Measurements from ENCODE around the gene RBM17. TPM values are rescaled to one million over a fixed set of nuclear protein-coding genes. Genes with fewer than 3 reads are reported as not detected.
"Not testable (repeated sequence)": the region's sequence is repeated elsewhere in the genome, so short reads cannot be mapped to it uniquely, and the experiment has no call there.

The RBM17 gene
- total and polyA plus RNA-seq, 4 donors: 65.5 to 103 (median 80.6) TPM

DNA sequence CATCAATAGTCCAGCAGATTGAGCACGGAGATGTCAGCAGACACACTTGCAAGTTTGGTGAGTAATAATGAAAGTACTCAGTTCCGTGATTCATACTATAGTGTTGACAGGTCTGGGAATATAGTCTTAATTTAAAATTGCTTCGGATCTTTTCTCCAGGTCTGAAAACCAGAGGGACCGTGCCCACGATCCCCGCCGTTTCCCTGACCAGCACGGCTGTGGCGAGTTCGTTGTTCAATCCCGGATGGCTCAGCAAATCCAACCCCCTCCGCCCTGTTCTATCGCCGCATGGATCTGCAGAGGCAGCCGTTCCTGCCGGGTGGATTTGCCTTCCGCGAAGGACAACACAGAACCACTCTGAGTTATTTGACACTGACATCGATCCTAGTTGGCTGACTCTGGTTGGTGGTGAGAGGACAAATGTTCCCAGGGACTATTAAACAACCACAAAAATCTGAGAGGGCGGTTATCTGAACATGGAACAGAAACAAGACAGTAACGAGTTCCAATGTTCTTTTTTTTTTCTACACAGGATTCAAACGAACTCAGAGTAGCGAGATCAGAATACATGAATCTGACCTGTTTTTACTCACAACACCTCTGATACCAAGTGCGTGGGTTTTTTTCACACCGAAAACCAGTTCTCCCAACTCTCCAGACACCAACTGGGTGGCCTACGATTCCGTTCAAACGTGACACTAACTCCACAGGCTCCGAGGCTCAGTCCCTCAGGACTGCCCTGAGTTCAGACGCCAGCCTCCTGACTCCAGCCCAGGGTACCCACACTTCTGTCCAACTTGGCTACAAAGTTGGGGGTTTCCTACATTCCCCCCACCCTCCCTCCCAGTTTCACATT lies 52.7 kb downstream of the RBM17 start:
- Histone ChIP-seq H3K9ac (ENCODE audit: insufficient read depth in 1 of 2, low read length in 2 of 2) (no peak overlapping the region), H3K4me3 (peak overlapping the region; percentile 0), H3K4me1 (ENCODE audit: control insufficient read depth in 5 of 5, insufficient read depth in 5 of 5, low read length in 5 of 5) (peaks cover 0 to 10% (median 0%) of the 10 kb centered on the region in 5 donors), H3K36me3 (ENCODE audit: control insufficient read depth in 4 of 4, insufficient read depth in 4 of 4, low read length in 4 of 4) (no peaks in the 10 kb centered on the region), H3K27me3 (ENCODE audit: control insufficient read depth in 3 of 3, insufficient read depth in 3 of 3, low read length in 2 of 3) (peaks cover 0 to 13% (median 2%) of the 10 kb centered on the region in 3 donors), H3K27ac (ENCODE audit: low read depth in 1 of 2, low read length in 1 of 2) (no peak overlapping the region), H3K9me3 (ENCODE audit: control insufficient read depth in 4 of 4, insufficient read depth in 3 of 4, low read length in 3 of 4) (no peaks in the 10 kb centered on the region)
- WGBS, 2 donors: 63 to 86% methylated on average over 30 of the region's 30 CpGs
- DNase-seq (no peak), ATAC-seq (ENCODE audit: insufficient read depth, low FRiP score) (no peak)
- no peak for TF ChIP-seq CTCF (IDR thresholded peaks at IDR 0.05; ENCODE audit: control extremely low read depth, extremely low read depth)

GRCh38 chr10:6142186-6142585 lies 53.4 kb downstream of the RBM17 start:
- H3K27me3 ChIP-seq (ENCODE audit: control insufficient read depth in 3 of 3, insufficient read depth in 3 of 3, low read length in 2 of 3): peaks cover 0 to 13% (median 2%) of the 10 kb centered on the region in 3 donors
- not testable (repeated sequence) for H3K4me3 ChIP-seq; H3K9me3 ChIP-seq (ENCODE audit: control insufficient read depth in 4 of 4, insufficient read depth in 3 of 4, low read length in 3 of 4); H3K36me3 ChIP-seq (ENCODE audit: control insufficient read depth in 4 of 4, insufficient read depth in 4 of 4, low read length in 4 of 4); ATAC-seq (ENCODE audit: insufficient read depth, low FRiP score); H3K9ac ChIP-seq (ENCODE audit: insufficient read depth in 1 of 2, low read length in 2 of 2); DNase-seq; H3K27ac ChIP-seq (ENCODE audit: low read depth in 1 of 2, low read length in 1 of 2)
- peaks cover 0 to 14% (median 0%) of the 10 kb centered on the region in 5 donors for H3K4me1 ChIP-seq (ENCODE audit: control insufficient read depth in 5 of 5, insufficient read depth in 5 of 5, low read length in 5 of 5)
- WGBS, 2 donors: 92% methylated on average over 7 of the region's 7 CpGs

- ATAC-seq (ENCODE audit: insufficient read depth, low FRiP score) (no peak), DNase-seq (no peak)
- no peak overlapping the region for H3K9ac ChIP-seq (ENCODE audit: insufficient read depth in 1 of 2, low read length in 2 of 2)
- 92 to 97% methylated on average over 7 of the region's 7 CpGs for WGBS, 2 donors
- H3K9me3 ChIP-seq (ENCODE audit: control insufficient read depth in 4 of 4, insufficient read depth in 3 of 4, low read length in 3 of 4): no peaks in the 10 kb centered on the region
- H3K36me3 ChIP-seq (ENCODE audit: control insufficient read depth in 4 of 4, insufficient read depth in 4 of 4, low read length in 4 of 4): no peaks in the 10 kb centered on the region
- H3K27ac ChIP-seq (ENCODE audit: low read depth in 1 of 2, low read length in 1 of 2): no peak overlapping the region
- no peak overlapping the region for H3K4me3 ChIP-seq
- TF ChIP-seq CTCF (IDR thresholded peaks at IDR 0.05; ENCODE audit: control extremely low read depth, extremely low read depth): no peak
- peaks cover 0 to 12% (median 2%) of the 10 kb centered on the region in 3 donors for H3K27me3 ChIP-seq (ENCODE audit: control insufficient read depth in 3 of 3, insufficient read depth in 3 of 3, low read length in 2 of 3)
- peaks cover 0 to 14% (median 0%) of the 10 kb centered on the region in 5 donors for H3K4me1 ChIP-seq (ENCODE audit: control insufficient read depth in 5 of 5, insufficient read depth in 5 of 5, low read length in 5 of 5)
These were observed 53.8 kb downstream of the RBM17 start for GRCh38 chr10:6142644-6143043.

DNA sequence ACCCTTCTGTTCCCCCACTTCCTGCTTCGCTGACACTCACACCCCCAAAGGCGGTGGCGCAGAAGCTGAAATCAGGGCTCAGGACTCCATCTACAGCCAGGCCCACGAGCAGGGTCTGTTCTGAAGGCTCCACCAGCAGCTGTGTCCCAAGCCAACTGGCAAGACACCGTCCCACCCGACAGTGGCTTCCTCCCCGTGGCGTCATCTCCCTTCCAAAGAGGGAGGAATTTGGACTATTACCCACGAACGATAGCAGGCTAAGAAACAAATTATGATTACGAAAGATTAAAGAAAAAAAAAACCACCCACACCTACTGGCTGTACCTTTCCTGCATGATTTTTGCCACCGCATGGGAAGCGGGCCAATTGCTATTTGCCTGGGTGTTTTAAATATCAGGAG lies 54.3 kb downstream of the RBM17 start:
- no peak overlapping the region for H3K9ac ChIP-seq (ENCODE audit: insufficient read depth in 1 of 2, low read length in 2 of 2)
- peaks cover 0 to 11% (median 2%) of the 10 kb centered on the region in 3 donors for H3K27me3 ChIP-seq (ENCODE audit: control insufficient read depth in 3 of 3, insufficient read depth in 3 of 3, low read length in 2 of 3)
- no peak for ATAC-seq (ENCODE audit: insufficient read depth, low FRiP score)
- peaks cover 0 to 14% (median 0%) of the 10 kb centered on the region in 5 donors for H3K4me1 ChIP-seq (ENCODE audit: control insufficient read depth in 5 of 5, insufficient read depth in 5 of 5, low read length in 5 of 5)
- no peak overlapping the region for H3K4me3 ChIP-seq
- no peaks in the 10 kb centered on the region for H3K36me3 ChIP-seq (ENCODE audit: control insufficient read depth in 4 of 4, insufficient read depth in 4 of 4, low read length in 4 of 4)
- H3K9me3 ChIP-seq (ENCODE audit: control insufficient read depth in 4 of 4, insufficient read depth in 3 of 4, low read length in 3 of 4): no peaks in the 10 kb centered on the region
- H3K27ac ChIP-seq (ENCODE audit: low read depth in 1 of 2, low read length in 1 of 2): no peak overlapping the region
- DNase-seq: no peak
- no peak for TF ChIP-seq CTCF (IDR thresholded peaks at IDR 0.05; ENCODE audit: control extremely low read depth, extremely low read depth)
- WGBS, 2 donors: 63 to 82% methylated on average over 13 of the region's 13 CpGs
